Keratinocyte (primary cell): ENCODE results near the gene MEGF11.

ENCODE experiments used
- EZH2 ChIP-seq: IDR thresholded peaks from one replicate; pipeline ENCODE4 v1.6.1; 2012; ENCODE audit warnings: inconsistent platforms, mild to moderate bottlenecking, low read length, moderate library complexity
- TF ChIP-seq, protein P1 (sequence below), 3 experiments: IDR thresholded peaks in 1 of 3; conservative IDR thresholded peaks in 1 of 3; optimal IDR thresholded peaks in 1 of 3; 2 replicates in 2 of 3; 3 replicates in 1 of 3; pipeline versions ENCODE3 to v1.5.1; 2011; ENCODE audit warnings: low read length in 3 of 3, mild to moderate bottlenecking in 3 of 3, moderate library complexity in 2 of 3, control low read depth in 1 of 3, inconsistent platforms in 1 of 3; ENCODE audit not compliant: insufficient read depth in 2 of 3; ENCODE audit errors: extremely low read depth in 1 of 3

- TF ChIP-seq, protein P1, sequence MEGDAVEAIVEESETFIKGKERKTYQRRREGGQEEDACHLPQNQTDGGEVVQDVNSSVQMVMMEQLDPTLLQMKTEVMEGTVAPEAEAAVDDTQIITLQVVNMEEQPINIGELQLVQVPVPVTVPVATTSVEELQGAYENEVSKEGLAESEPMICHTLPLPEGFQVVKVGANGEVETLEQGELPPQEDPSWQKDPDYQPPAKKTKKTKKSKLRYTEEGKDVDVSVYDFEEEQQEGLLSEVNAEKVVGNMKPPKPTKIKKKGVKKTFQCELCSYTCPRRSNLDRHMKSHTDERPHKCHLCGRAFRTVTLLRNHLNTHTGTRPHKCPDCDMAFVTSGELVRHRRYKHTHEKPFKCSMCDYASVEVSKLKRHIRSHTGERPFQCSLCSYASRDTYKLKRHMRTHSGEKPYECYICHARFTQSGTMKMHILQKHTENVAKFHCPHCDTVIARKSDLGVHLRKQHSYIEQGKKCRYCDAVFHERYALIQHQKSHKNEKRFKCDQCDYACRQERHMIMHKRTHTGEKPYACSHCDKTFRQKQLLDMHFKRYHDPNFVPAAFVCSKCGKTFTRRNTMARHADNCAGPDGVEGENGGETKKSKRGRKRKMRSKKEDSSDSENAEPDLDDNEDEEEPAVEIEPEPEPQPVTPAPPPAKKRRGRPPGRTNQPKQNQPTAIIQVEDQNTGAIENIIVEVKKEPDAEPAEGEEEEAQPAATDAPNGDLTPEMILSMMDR (optimal IDR thresholded peaks at IDR 0.05 in 1 of 3, IDR thresholded peaks at IDR 0.05 in 1 of 3, conservative IDR thresholded peaks at IDR 0.05 in 1 of 3; ENCODE audit: extremely low read depth in 1 of 3, insufficient read depth in 2 of 3, low read length in 3 of 3) = no peak
- no peak for TF ChIP-seq EZH2
Observed at GRCh38 chr15:66123799-66124198, 129.8 kb downstream of the MEGF11 start.
